ENCODE data around the gene BCAS1.

- TF ChIP-seq, protein P1, sequence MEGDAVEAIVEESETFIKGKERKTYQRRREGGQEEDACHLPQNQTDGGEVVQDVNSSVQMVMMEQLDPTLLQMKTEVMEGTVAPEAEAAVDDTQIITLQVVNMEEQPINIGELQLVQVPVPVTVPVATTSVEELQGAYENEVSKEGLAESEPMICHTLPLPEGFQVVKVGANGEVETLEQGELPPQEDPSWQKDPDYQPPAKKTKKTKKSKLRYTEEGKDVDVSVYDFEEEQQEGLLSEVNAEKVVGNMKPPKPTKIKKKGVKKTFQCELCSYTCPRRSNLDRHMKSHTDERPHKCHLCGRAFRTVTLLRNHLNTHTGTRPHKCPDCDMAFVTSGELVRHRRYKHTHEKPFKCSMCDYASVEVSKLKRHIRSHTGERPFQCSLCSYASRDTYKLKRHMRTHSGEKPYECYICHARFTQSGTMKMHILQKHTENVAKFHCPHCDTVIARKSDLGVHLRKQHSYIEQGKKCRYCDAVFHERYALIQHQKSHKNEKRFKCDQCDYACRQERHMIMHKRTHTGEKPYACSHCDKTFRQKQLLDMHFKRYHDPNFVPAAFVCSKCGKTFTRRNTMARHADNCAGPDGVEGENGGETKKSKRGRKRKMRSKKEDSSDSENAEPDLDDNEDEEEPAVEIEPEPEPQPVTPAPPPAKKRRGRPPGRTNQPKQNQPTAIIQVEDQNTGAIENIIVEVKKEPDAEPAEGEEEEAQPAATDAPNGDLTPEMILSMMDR (IDR thresholded peaks at IDR 0.05), result no peak
- TF ChIP-seq POLR2A (IDR thresholded peaks at IDR 0.05), result no peak
Observed at GRCh38 chr20:53945478-53945877, 124.9 kb downstream of the BCAS1 start.

Measured in right lobe of liver (tissue), 4 donors.